HFFc6 (cell line): ENCODE measurements around the gene RABGAP1. TPM values are rescaled to one million over a fixed set of nuclear protein-coding genes. Genes with fewer than 3 reads are reported as not detected.

Experiments used
- DNase-seq: peaks from one replicate; pipeline ENCODE4 v3.0.0-alpha.2; 2018
- H3K27ac Mint-ChIP-seq: 2 replicates; pipeline ENCODE4 v1.8.0; 2020; ENCODE audit warnings: mild to moderate bottlenecking, mixed read lengths
- H3K27me3 Mint-ChIP-seq: 2 replicates; pipeline ENCODE4 v1.8.0; 2021; ENCODE audit warnings: mild to moderate bottlenecking, moderate library complexity, mixed read lengths; ENCODE audit not compliant: insufficient read depth
- H3K36me3 Mint-ChIP-seq: 2 replicates; pipeline ENCODE4 v1.8.0; 2021; ENCODE audit warnings: low read depth, mixed read lengths
- H3K4me1 Mint-ChIP-seq: 2 replicates; pipeline ENCODE4 v1.8.0; 2020; ENCODE audit warnings: low read depth, mixed read lengths
- H3K4me3 Mint-ChIP-seq: 2 replicates; pipeline ENCODE4 v1.8.0; 2020; ENCODE audit warnings: mild to moderate bottlenecking, moderate library complexity, mixed read lengths
- H3K9me3 Mint-ChIP-seq: 2 replicates; pipeline ENCODE4 v1.8.0; 2020; ENCODE audit warnings: mild to moderate bottlenecking, mixed read lengths
- CTCF ChIP-seq: fragments of 200-600 bp; sonication (generic); IDR thresholded peaks from 2 replicates; pipeline ENCODE4 v1.5.0; 2021; ENCODE audit warnings: antibody characterized with exemption, mild to moderate bottlenecking
- total RNA-seq, 6 experiments: library from RNA; stranded (reverse); fragmentation: NEBNext Ultra II Directional; extraction: Animal tissue kit (Norgen Biotek cat#: 25700); gene quantifications; 2 replicates in 1 of 6; 3 replicates in 5 of 6; pipeline ENCODE4 v1.2.3, GENCODE V29; 2021

Gene RABGAP1
- total RNA-seq, 6 experiments from 2014 or later: 29.0 to 39.3 (median 33.9) TPM

GRCh38 chr9:123116036-123116435 lies 175.2 kb downstream of the RABGAP1 start:
- TF ChIP-seq CTCF: no peak
- H3K36me3 Mint-ChIP-seq: no peaks in the 10 kb centered on the region
- no peak overlapping the region for H3K4me3 Mint-ChIP-seq
- DNase-seq: no peak
- H3K4me1 Mint-ChIP-seq: no peaks in the 10 kb centered on the region; the same call in 1 of the 2 replicates
- H3K27ac Mint-ChIP-seq: no peak overlapping the region
- H3K27me3 Mint-ChIP-seq: peaks cover 19% of the 10 kb centered on the region
- H3K9me3 Mint-ChIP-seq: no peaks in the 10 kb centered on the region

DNA sequence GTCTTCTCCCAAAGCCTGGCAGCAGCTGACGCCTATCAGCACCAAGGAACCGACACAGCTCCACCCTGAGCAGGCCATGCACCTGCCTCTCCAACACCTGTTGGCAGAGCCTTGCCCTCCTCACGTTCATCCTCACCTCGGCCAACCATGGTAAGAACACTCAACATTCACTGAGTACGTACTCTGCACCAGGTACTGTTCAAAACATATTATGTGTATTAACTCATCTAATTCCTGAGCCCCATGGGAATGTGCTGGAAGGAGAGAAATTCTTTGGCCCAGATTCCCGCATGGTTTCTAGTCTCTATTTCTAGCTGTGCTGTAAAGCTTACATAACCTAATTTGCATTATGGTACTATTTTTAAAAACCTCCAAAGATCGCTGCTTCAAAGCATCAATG lies 178.7 kb downstream of the RABGAP1 start:
- peaks cover 15% of the 10 kb centered on the region for H3K27me3 Mint-ChIP-seq
- H3K27ac Mint-ChIP-seq: no peak overlapping the region
- H3K4me1 Mint-ChIP-seq: no peaks in the 10 kb centered on the region

GRCh38 chr9:123120131-123120530 lies 179.3 kb downstream of the RABGAP1 start:
- Mint-ChIP-seq H3K36me3 (no peaks in the 10 kb centered on the region), H3K27me3 (peaks cover 15% of the 10 kb centered on the region), H3K27ac (no peak overlapping the region), H3K4me3 (no peak overlapping the region), H3K9me3 (no peaks in the 10 kb centered on the region), H3K4me1 (no peaks in the 10 kb centered on the region)
- TF ChIP-seq CTCF: no peak
- no peak for DNase-seq

More for the DNA sequence above, 178.7 kb downstream of the RABGAP1 start:
- no peaks in the 10 kb centered on the region for H3K36me3 Mint-ChIP-seq
- no peak overlapping the region for H3K4me3 Mint-ChIP-seq
- TF ChIP-seq CTCF: no peak
- H3K9me3 Mint-ChIP-seq: no peaks in the 10 kb centered on the region
- no peak for DNase-seq

DNA sequence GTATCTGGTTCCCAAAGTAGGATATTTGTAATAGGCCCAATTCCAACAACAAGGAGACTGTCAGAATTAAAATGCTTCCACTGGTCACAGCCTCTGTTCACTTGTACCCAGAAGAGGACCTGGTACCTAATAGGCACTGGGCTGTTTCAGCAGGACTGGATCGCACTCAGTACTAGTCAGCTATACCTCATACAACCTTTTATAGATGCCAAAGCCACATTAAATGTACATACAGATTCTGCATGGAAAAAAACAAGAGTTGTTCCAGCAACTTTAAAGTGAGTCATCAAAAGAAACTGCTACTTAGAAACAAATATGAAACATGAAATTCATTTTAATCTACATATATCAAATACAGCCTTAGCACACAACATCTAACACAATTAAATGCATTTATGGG lies 180.1 kb downstream of the RABGAP1 start:
- H3K4me1 Mint-ChIP-seq: no peaks in the 10 kb centered on the region
- H3K27ac Mint-ChIP-seq: no peak overlapping the region
- H3K4me3 Mint-ChIP-seq: no peak overlapping the region
- peaks cover 15% of the 10 kb centered on the region for H3K27me3 Mint-ChIP-seq
- H3K36me3 Mint-ChIP-seq: no peaks in the 10 kb centered on the region
- no peak for DNase-seq
- H3K9me3 Mint-ChIP-seq: no peaks in the 10 kb centered on the region
- TF ChIP-seq CTCF: no peak

- H3K4me3 Mint-ChIP-seq: no peak overlapping the region
- H3K9me3 Mint-ChIP-seq: no peaks in the 10 kb centered on the region
- no peaks in the 10 kb centered on the region for H3K36me3 Mint-ChIP-seq
- no peak overlapping the region for H3K27ac Mint-ChIP-seq
- DNase-seq: no peak
- peaks cover 12% of the 10 kb centered on the region for H3K27me3 Mint-ChIP-seq
- no peaks in the 10 kb centered on the region for H3K4me1 Mint-ChIP-seq
- no peak for TF ChIP-seq CTCF
Observed at GRCh38 chr9:123121457-123121856, 180.6 kb downstream of the RABGAP1 start.

DNA sequence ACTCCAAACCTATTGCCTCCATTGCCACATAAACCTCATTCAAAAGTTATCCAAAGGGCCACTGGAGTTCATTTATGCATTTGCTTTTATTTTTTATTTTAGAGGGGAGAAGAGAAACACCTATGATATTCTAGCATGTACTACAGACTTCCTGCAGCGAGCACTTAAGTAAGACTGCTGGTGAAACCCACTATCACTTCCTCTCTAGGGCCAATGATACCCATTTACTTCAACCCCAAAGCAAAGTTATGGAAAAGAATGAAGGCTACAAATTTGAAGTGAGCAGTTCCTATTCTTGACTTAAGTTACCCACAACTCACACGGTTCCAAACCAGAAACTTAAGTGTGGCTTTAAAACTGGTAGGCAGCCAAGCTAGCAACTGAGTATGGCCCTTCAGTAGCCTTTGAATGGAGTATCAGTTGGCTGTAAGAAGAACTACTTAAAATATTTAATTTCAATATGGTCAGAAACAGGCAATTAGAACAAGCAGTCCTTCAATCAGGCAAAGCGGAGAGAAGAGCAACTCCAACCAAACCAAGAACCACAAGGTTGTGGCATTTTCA lies 186.8 kb downstream of the RABGAP1 start:
- no peak overlapping the region for H3K27ac Mint-ChIP-seq

More for the DNA sequence above, 186.8 kb downstream of the RABGAP1 start:
- Mint-ChIP-seq H3K9me3 (no peaks in the 10 kb centered on the region), H3K4me3 (no peak overlapping the region), H3K4me1 (no peaks in the 10 kb centered on the region), H3K36me3 (no peaks in the 10 kb centered on the region), H3K27me3 (no peaks in the 10 kb centered on the region)
- no peak for TF ChIP-seq CTCF
- DNase-seq: no peak
